ENCODE measurements around the gene LZTFL1.

LZTFL1 gene

GRCh38 chr3:45782381-45782780 is 59.5 kb downstream of the LZTFL1 start:
- no peak for DNase-seq

- no peak for DNase-seq
Measured at GRCh38 chr3:45781841-45782240, 60.1 kb downstream of the LZTFL1 start.

GRCh38 chr3:45781271-45781670 is 60.6 kb downstream of the LZTFL1 start:
- no peak for DNase-seq

- DNase-seq: no peak
Measured at GRCh38 chr3:45779746-45780735, 61.9 kb downstream of the LZTFL1 start.

- no peak for DNase-seq
Measured at GRCh38 chr3:45778761-45779201, 63.1 kb downstream of the LZTFL1 start.

- DNase-seq: no peak
Measured at GRCh38 chr3:45777746-45778386, 64.1 kb downstream of the LZTFL1 start.

GRCh38 chr3:45777111-45777745 is 64.7 kb downstream of the LZTFL1 start:
- no peak for DNase-seq

GRCh38 chr3:45776611-45777010 is 65.3 kb downstream of the LZTFL1 start:
- no peak for DNase-seq

GRCh38 chr3:45776301-45776595 is 65.7 kb downstream of the LZTFL1 start:
- no peak for DNase-seq

- no peak for DNase-seq
Measured at GRCh38 chr3:45775571-45776300, 66.2 kb downstream of the LZTFL1 start.

- no peak for DNase-seq
Measured at GRCh38 chr3:45774581-45775521, 67.1 kb downstream of the LZTFL1 start.

- DNase-seq: no peak
Measured at GRCh38 chr3:45773714-45774449, 68.0 kb downstream of the LZTFL1 start.
